Activated CD4-positive, alpha-beta T cell treated with anti-CD3 and anti-CD28 coated beads, Interleukin-2, amount 50 U/mL, for 1 hour (primary cell): ENCODE measurements around the gene BBX.

Experiments used
- DNase-seq: peaks from one replicate; pipeline ENCODE4 v3.0.0-alpha.2; 2020

The BBX gene

GRCh38 chr3:107604057-107604822 is 81.5 kb downstream of the BBX start:
- DNase-seq, result no peak

- DNase-seq, result no peak
These were observed 89.2 kb downstream of the BBX start for GRCh38 chr3:107611775-107612469.

GRCh38 chr3:107612664-107613084 is 89.9 kb downstream of the BBX start:
- DNase-seq, result no peak

GRCh38 chr3:107619549-107619948 is 96.8 kb downstream of the BBX start:
- DNase-seq, result no peak

GRCh38 chr3:107620534-107620933 is 97.8 kb downstream of the BBX start:
- no peak for DNase-seq

- DNase-seq, result no peak
These were observed 98.7 kb downstream of the BBX start for GRCh38 chr3:107621465-107621864.

- no peak for DNase-seq
These were observed 105.3 kb downstream of the BBX start for GRCh38 chr3:107627962-107628542.

- no peak for DNase-seq
These were observed 106.8 kb downstream of the BBX start for GRCh38 chr3:107629566-107629965.

- no peak for DNase-seq
These were observed 108.0 kb downstream of the BBX start for GRCh38 chr3:107630779-107631178.

- no peak for DNase-seq
These were observed 109.8 kb downstream of the BBX start for GRCh38 chr3:107632576-107632975.

GRCh38 chr3:107633327-107634098 is 110.8 kb downstream of the BBX start:
- DNase-seq, result no peak

- no peak for DNase-seq
These were observed 111.3 kb downstream of the BBX start for GRCh38 chr3:107634099-107634489.

- no peak for DNase-seq
These were observed 114.8 kb downstream of the BBX start for GRCh38 chr3:107637416-107638183.

GRCh38 chr3:107641572-107642307 is 119.0 kb downstream of the BBX start:
- no peak for DNase-seq

- no peak for DNase-seq
These were observed 120.5 kb downstream of the BBX start for GRCh38 chr3:107643038-107643883.

GRCh38 chr3:107644631-107645030 is 121.9 kb downstream of the BBX start:
- no peak for DNase-seq

GRCh38 chr3:107650788-107651187 is 128.0 kb downstream of the BBX start:
- DNase-seq, result no peak

GRCh38 chr3:107651782-107652181 is 129.0 kb downstream of the BBX start:
- no peak for DNase-seq

GRCh38 chr3:107654218-107654617 is 131.5 kb downstream of the BBX start:
- no peak for DNase-seq

GRCh38 chr3:107657971-107658370 is 135.2 kb downstream of the BBX start:
- no peak for DNase-seq
